Activated CD4-positive, alpha-beta T cell treated with anti-CD3 and anti-CD28 coated beads for 36 hours (primary cell): Measurements from ENCODE around the gene RXRG. TPM values are rescaled to one million over a fixed set of nuclear protein-coding genes. Genes with fewer than 3 reads are reported as not detected.
"Not testable (repeated sequence)": the region's sequence is repeated elsewhere in the genome, so short reads cannot be mapped to it uniquely, and the experiment has no call there.

Experiments used
- ATAC-seq: fragments of 200-7000 bp; cut with Tn5 transposase; one replicate; pipeline ENCODE4 v1.10.0; 2021; ENCODE audit warnings: mild to moderate bottlenecking, moderate library complexity
- CTCF ChIA-PET: fragments of 350-600 bp; sonication (Branson Sonifier 250); formaldehyde crosslinking; loops from one replicate; lab custom pipeline; 2021; ENCODE audit warnings: antibody characterized with exemption; lab: Charles Lee
- POLR2A ChIA-PET: fragments of 350-600 bp; sonication (Branson Sonifier 250); formaldehyde crosslinking; loops from one replicate; lab custom pipeline; 2021; ENCODE audit warnings: antibody characterized with exemption, inconsistent platforms; lab: Charles Lee
- DNase-seq: peaks from one replicate; pipeline ENCODE4 v3.0.0-alpha.2; 2020
- H3K27ac Mint-ChIP-seq: one replicate; pipeline ENCODE4 v1.8.0; 2021; ENCODE audit warnings: mixed read lengths
- H3K27me3 Mint-ChIP-seq: one replicate; pipeline ENCODE4 v1.8.0; 2021; ENCODE audit warnings: mixed read lengths
- H3K36me3 Mint-ChIP-seq: one replicate; pipeline ENCODE4 v1.8.0; 2021; ENCODE audit warnings: low read depth, mixed read lengths
- H3K4me1 Mint-ChIP-seq: one replicate; pipeline ENCODE4 v1.8.0; 2021; ENCODE audit warnings: mixed read lengths
- H3K4me3 Mint-ChIP-seq: one replicate; pipeline ENCODE4 v1.8.0; 2021; ENCODE audit warnings: mild to moderate bottlenecking, moderate library complexity, mixed read lengths
- H3K9me3 Mint-ChIP-seq: one replicate; pipeline ENCODE4 v1.8.0; 2021; ENCODE audit warnings: low read depth, mixed read lengths
- intact Hi-C, 2 experiments: fragments of 100-400 bp; cut with DNase I in 1 of 2; cut with micrococcal nuclease in 1 of 2; formaldehyde crosslinking; loops; one replicate each; pipeline versions ENCODE4 v1.14.2 to v1.15.1; 2022 to 2024; cut with DNase I, micrococcal nuclease
- total RNA-seq, 2 experiments: library from RNA; stranded (reverse); gene quantifications; one replicate each; pipeline ENCODE4 v1.2.3, GENCODE V29; 2021

The RXRG gene
- total RNA-seq, 2 experiments from 2014 or later, result 0.16 TPM; not detected in 1

- H3K9me3 Mint-ChIP-seq, result no peaks in the 10 kb centered on the region
- ChIA-PET POLR2A (no interaction called here), CTCF (interaction anchor here (0.9 kb wide), 1 partner anchor 80 kb away, joined by 3 read pairs; no protein-coding TSS in a partner anchor)
- no peak overlapping the region for H3K27ac Mint-ChIP-seq
- DNase-seq (no peak), ATAC-seq (no peak)
- intact Hi-C loops, result no loop called here
- H3K4me3 Mint-ChIP-seq, result no peak overlapping the region
- peaks cover 17% of the 10 kb centered on the region for H3K27me3 Mint-ChIP-seq
- no peaks in the 10 kb centered on the region for H3K36me3 Mint-ChIP-seq
- H3K4me1 Mint-ChIP-seq, result peaks cover 4% of the 10 kb centered on the region
Measured at GRCh38 chr1:165473081-165473480, 28.2 kb upstream of the RXRG start.

- Mint-ChIP-seq H3K36me3 (no peaks in the 10 kb centered on the region), H3K4me3 (no peak overlapping the region), H3K9me3 (no peaks in the 10 kb centered on the region), H3K27me3 (peaks cover 21% of the 10 kb centered on the region), H3K27ac (no peak overlapping the region), H3K4me1 (peaks cover 4% of the 10 kb centered on the region)
- ChIA-PET CTCF (interaction anchor here (0.7 kb wide), 1 partner anchor 85 kb away, joined by 3 read pairs; no protein-coding TSS in a partner anchor), POLR2A (no interaction called here)
- no peak for ATAC-seq
- DNase-seq, result no peak
- intact Hi-C loops, result no loop called here
Measured at GRCh38 chr1:165468726-165469249, 23.9 kb upstream of the RXRG start.

GRCh38 chr1:165468253-165468652, 23.3 kb upstream of the RXRG start:
- Mint-ChIP-seq H3K27me3 (peaks cover 21% of the 10 kb centered on the region), H3K27ac (no peak overlapping the region), H3K36me3 (no peaks in the 10 kb centered on the region), H3K4me1 (peaks cover 4% of the 10 kb centered on the region), H3K9me3 (no peaks in the 10 kb centered on the region), H3K4me3 (no peak overlapping the region)
- intact Hi-C loops, result no loop called here
- CTCF ChIA-PET, result no interaction called here
- POLR2A ChIA-PET, result interaction anchor here (1.1 kb wide), 1 partner anchor 65 kb away, joined by 3 read pairs; no protein-coding TSS in a partner anchor
- ATAC-seq, result no peak
- no peak for DNase-seq

GRCh38 chr1:165467706-165468105, 22.8 kb upstream of the RXRG start:
- DNase-seq, result no peak
- ChIA-PET POLR2A (interaction anchor here (1.1 kb wide), 1 partner anchor 65 kb away, joined by 3 read pairs; no protein-coding TSS in a partner anchor), CTCF (interaction anchor here (0.6 kb wide), 1 partner anchor 224 kb away, joined by 3 read pairs; no protein-coding TSS in a partner anchor)
- H3K36me3 Mint-ChIP-seq, result no peaks in the 10 kb centered on the region
- no peak overlapping the region for H3K4me3 Mint-ChIP-seq
- peaks cover 21% of the 10 kb centered on the region for H3K27me3 Mint-ChIP-seq
- peaks cover 4% of the 10 kb centered on the region for H3K4me1 Mint-ChIP-seq
- intact Hi-C loops, result no loop called here
- no peak overlapping the region for H3K27ac Mint-ChIP-seq
- ATAC-seq, result no peak
- no peaks in the 10 kb centered on the region for H3K9me3 Mint-ChIP-seq

- CTCF ChIA-PET, result interaction anchor here (0.8 to 0.9 kb wide), 2 partner anchors 54 to 72 kb away, joined by 3 read pairs; no protein-coding TSS in a partner anchor
- Mint-ChIP-seq H3K9me3 (no peaks in the 10 kb centered on the region), H3K27me3 (peaks cover 12% of the 10 kb centered on the region), H3K4me3 (no peak overlapping the region), H3K27ac (no peak overlapping the region), H3K36me3 (no peaks in the 10 kb centered on the region), H3K4me1 (no peaks in the 10 kb centered on the region)
- no peak for DNase-seq
- intact Hi-C loops, result no loop called here
- POLR2A ChIA-PET, result no interaction called here
- ATAC-seq, result no peak
Measured at GRCh38 chr1:165463978-165464377, 19.1 kb upstream of the RXRG start.

- H3K27ac Mint-ChIP-seq, H3K4me3 Mint-ChIP-seq, H3K27me3 Mint-ChIP-seq, DNase-seq, POLR2A ChIA-PET, H3K36me3 Mint-ChIP-seq, intact Hi-C loops, H3K4me1 Mint-ChIP-seq, H3K9me3 Mint-ChIP-seq, ATAC-seq: not testable (repeated sequence)
- CTCF ChIA-PET, result interaction anchor here (1.0 to 1.1 kb wide), 2 partner anchors 8 to 133 kb away, joined by 4 read pairs; no protein-coding TSS in a partner anchor
Measured at GRCh38 chr1:165459683-165460082, 14.8 kb upstream of the RXRG start.

GRCh38 chr1:165456861-165457260, 11.9 kb upstream of the RXRG start:
- POLR2A ChIA-PET, result no interaction called here
- H3K27me3 Mint-ChIP-seq, result peaks cover 9% of the 10 kb centered on the region
- H3K9me3 Mint-ChIP-seq, result no peaks in the 10 kb centered on the region
- no peaks in the 10 kb centered on the region for H3K36me3 Mint-ChIP-seq
- no peak for ATAC-seq
- H3K4me3 Mint-ChIP-seq, result no peak overlapping the region
- no peak for DNase-seq
- no peaks in the 10 kb centered on the region for H3K4me1 Mint-ChIP-seq
- intact Hi-C loops, result no loop called here
- CTCF ChIA-PET, result no interaction called here
- H3K27ac Mint-ChIP-seq, result no peak overlapping the region

- H3K9me3 Mint-ChIP-seq, result no peaks in the 10 kb centered on the region
- ATAC-seq, result no peak
- H3K27me3 Mint-ChIP-seq, result peaks cover 9% of the 10 kb centered on the region
- intact Hi-C loops, result no loop called here
- ChIA-PET POLR2A (interaction anchor here (0.6 kb wide), 1 partner anchor 429 kb away, joined by 3 read pairs; no protein-coding TSS in a partner anchor), CTCF (no interaction called here)
- H3K4me3 Mint-ChIP-seq, result no peak overlapping the region
- no peaks in the 10 kb centered on the region for H3K4me1 Mint-ChIP-seq
- no peaks in the 10 kb centered on the region for H3K36me3 Mint-ChIP-seq
- H3K27ac Mint-ChIP-seq, result no peak overlapping the region
- DNase-seq, result no peak
Measured at GRCh38 chr1:165456114-165456513, 11.2 kb upstream of the RXRG start.

GRCh38 chr1:165455111-165455510, 10.2 kb upstream of the RXRG start:
- intact Hi-C loops, result no loop called here
- no peaks in the 10 kb centered on the region for H3K9me3 Mint-ChIP-seq
- no peaks in the 10 kb centered on the region for H3K4me1 Mint-ChIP-seq
- CTCF ChIA-PET, result interaction anchor here (1.8 kb wide), 1 partner anchor 88 kb away, joined by 6 read pairs; no protein-coding TSS in a partner anchor
- H3K36me3 Mint-ChIP-seq, result no peaks in the 10 kb centered on the region
- no peak for DNase-seq
- H3K4me3 Mint-ChIP-seq, result no peak overlapping the region
- H3K27ac Mint-ChIP-seq, result no peak overlapping the region
- peaks cover 16% of the 10 kb centered on the region for H3K27me3 Mint-ChIP-seq
- no peak for ATAC-seq
- POLR2A ChIA-PET, result no interaction called here

- H3K4me3 Mint-ChIP-seq, result no peak overlapping the region
- H3K9me3 Mint-ChIP-seq, result no peaks in the 10 kb centered on the region
- DNase-seq (no peak), ATAC-seq (no peak)
- ChIA-PET POLR2A (no interaction called here), CTCF (interaction anchor here (1.8 kb wide), 1 partner anchor 87 kb away, joined by 6 read pairs; no protein-coding TSS in a partner anchor)
- no peaks in the 10 kb centered on the region for H3K36me3 Mint-ChIP-seq
- H3K27ac Mint-ChIP-seq, result no peak overlapping the region
- peaks cover 18% of the 10 kb centered on the region for H3K27me3 Mint-ChIP-seq
- intact Hi-C loops, result no loop called here
- no peaks in the 10 kb centered on the region for H3K4me1 Mint-ChIP-seq
Measured at GRCh38 chr1:165454091-165454610, 9.2 kb upstream of the RXRG start.

GRCh38 chr1:165452336-165453130, 7.6 kb upstream of the RXRG start:
- ATAC-seq (no peak), DNase-seq (no peak)
- ChIA-PET CTCF (interaction anchor here (1.0 to 1.8 kb wide), 2 partner anchors 8 to 84 kb away, joined by 4 to 5 read pairs; no protein-coding TSS in a partner anchor), POLR2A (no interaction called here)
- intact Hi-C loops, result no loop called here
- Mint-ChIP-seq H3K9me3 (no peaks in the 10 kb centered on the region), H3K27me3 (peaks cover 29% of the 10 kb centered on the region), H3K27ac (no peak overlapping the region), H3K4me3 (no peak overlapping the region), H3K4me1 (no peaks in the 10 kb centered on the region), H3K36me3 (no peaks in the 10 kb centered on the region)
